ENCODE measurements around the gene MGAT4D. TPM values are rescaled to one million over a fixed set of nuclear protein-coding genes. Genes with fewer than 3 reads are reported as not detected.
"Not testable (repeated sequence)": the region's sequence is repeated elsewhere in the genome, so short reads cannot be mapped to it uniquely, and the experiment has no call there.

MGAT4D gene
- total RNA-seq, 6 donors from 2014 or later: 0.79 TPM; not detected in 5

- H3K27ac ChIP-seq: no peak within 1 kb of the TSS
- no peak for TF ChIP-seq POLR2A (IDR thresholded peaks at IDR 0.05)
- TF ChIP-seq CTCF (IDR thresholded peaks at IDR 0.05): peak in 3 of 6 experiments; percentile 17 to 47 (median 36)
- TF ChIP-seq POLR2AphosphoS5 (IDR thresholded peaks at IDR 0.05): peak in 1 of 2 donors; percentile 7
- peaks cover 0 to 4% (median 0%) of the 10 kb centered on the region in 4 donors for H3K27me3 ChIP-seq
- WGBS, 2 donors: 1 to 4% methylated on average over 4 to 37 of the region's 73 CpGs
- ATAC-seq (ENCODE audit: low FRiP score in 2 of 2): peak; percentile 78 to 89
- H3K9me3 ChIP-seq: no peaks in the 10 kb centered on the region
- no peaks in the 10 kb centered on the region for H3K36me3 ChIP-seq
- peak; percentile 57 to 94 for DNase-seq
- peak within 1 kb of the TSS; percentile 27 to 75 (median 55) for H3K4me3 ChIP-seq
- peaks cover 7 to 19% (median 12%) of the 10 kb centered on the region in 4 donors for H3K4me1 ChIP-seq
Measured at GRCh38 chr4:140427106-140427918, 70.8 kb downstream of the MGAT4D start, which contains the start of gene CLGN. Gene CLGN (minus strand): TSS chr4:140427648. CDS start chr4:140413078, 14,570 bp downstream.

- no peak overlapping the region for H3K27ac ChIP-seq
- TF ChIP-seq CTCF (IDR thresholded peaks at IDR 0.05): no peak
- TF ChIP-seq POLR2A (IDR thresholded peaks at IDR 0.05): no peak
- TF ChIP-seq EP300 (IDR thresholded peaks at IDR 0.05): no peak
- no peak for TF ChIP-seq POLR2AphosphoS5 (IDR thresholded peaks at IDR 0.05)
- peaks cover 0 to 4% (median 0%) of the 10 kb centered on the region in 4 donors for H3K27me3 ChIP-seq
- ATAC-seq (ENCODE audit: low FRiP score in 2 of 2): peak in 1 of 2 donors; percentile 9
- H3K9me3 ChIP-seq: no peaks in the 10 kb centered on the region
- peak overlapping the region; percentile 27 to 75 (median 55) for H3K4me3 ChIP-seq
- H3K36me3 ChIP-seq: no peaks in the 10 kb centered on the region
- H3K4me1 ChIP-seq: peaks cover 7 to 19% (median 12%) of the 10 kb centered on the region in 4 donors
- DNase-seq: no peak
- 13 to 19% methylated on average over 12 to 23 of the region's 23 CpGs for WGBS, 2 donors
Measured at GRCh38 chr4:140426610-140427105, 71.4 kb downstream of the MGAT4D start.

- no peak overlapping the region for H3K27ac ChIP-seq
- H3K27me3 ChIP-seq: peaks cover 0 to 4% (median 0%) of the 10 kb centered on the region in 4 donors
- ATAC-seq (ENCODE audit: low FRiP score in 2 of 2): no peak
- no peak for TF ChIP-seq CTCF (IDR thresholded peaks at IDR 0.05)
- no peak for TF ChIP-seq POLR2A (IDR thresholded peaks at IDR 0.05)
- H3K9me3 ChIP-seq: no peaks in the 10 kb centered on the region
- no peaks in the 10 kb centered on the region for H3K36me3 ChIP-seq
- peaks cover 7 to 18% (median 12%) of the 10 kb centered on the region in 4 donors for H3K4me1 ChIP-seq
- no peak overlapping the region for H3K4me3 ChIP-seq
- no peak for DNase-seq
Measured at GRCh38 chr4:140423106-140423505, 75.0 kb downstream of the MGAT4D start.

GRCh38 chr4:140413130-140413969 is 84.7 kb downstream of the MGAT4D start:
- not testable (repeated sequence) for H3K36me3 ChIP-seq; H3K4me1 ChIP-seq; H3K27me3 ChIP-seq; H3K9me3 ChIP-seq; ATAC-seq (ENCODE audit: low FRiP score in 2 of 2); H3K27ac ChIP-seq; H3K4me3 ChIP-seq
- peak in 1 of 2 donors; percentile 39 for DNase-seq
- whole genome bisulfite sequencing, 2 donors: 85 to 95% methylated on average over 17 to 31 of the region's 32 CpGs

GRCh38 chr4:140408974-140409373 is 89.1 kb downstream of the MGAT4D start:
- no peaks in the 10 kb centered on the region for H3K9me3 ChIP-seq
- H3K27ac ChIP-seq: no peak overlapping the region
- H3K27me3 ChIP-seq: no peaks in the 10 kb centered on the region
- DNase-seq (no peak), ATAC-seq (ENCODE audit: low FRiP score in 2 of 2) (no peak)
- no peak overlapping the region for H3K4me3 ChIP-seq
- 81 to 88% methylated on average over 1 of the region's 1 CpG for WGBS, 2 donors
- no peaks in the 10 kb centered on the region for H3K4me1 ChIP-seq
- TF ChIP-seq CTCF (IDR thresholded peaks at IDR 0.05): no peak
- no peak for TF ChIP-seq POLR2AphosphoS5 (IDR thresholded peaks at IDR 0.05)
- no peak for TF ChIP-seq POLR2A (IDR thresholded peaks at IDR 0.05)
- TF ChIP-seq EP300 (IDR thresholded peaks at IDR 0.05): no peak
- no peaks in the 10 kb centered on the region for H3K36me3 ChIP-seq
